Forelimb muscle (tissue), 1 donor: ENCODE measurements around the gene PSG7. TPM values are rescaled to one million over a fixed set of nuclear protein-coding genes. Genes with fewer than 3 reads are reported as not detected.

Experiments used
- polyA plus RNA-seq: library from polyadenylated mRNA; unstranded; fragments of 120-200 nt; gene quantifications from one replicate; pipeline ENCODE4 v1.2.1, GENCODE V29; 2013; ENCODE audit not compliant: insufficient read length

The PSG7 gene
- polyA plus RNA-seq, 1 donor: not detected

Other genes starting within 250 kb of the PSG7 start
- not detected for gene PSG3, start 196.7 kb downstream of the PSG7 start, polyA plus RNA-seq
- not detected for gene PSG8, start 171.5 kb downstream of the PSG7 start, polyA plus RNA-seq
- gene PSG1, start 57.5 kb downstream of the PSG7 start, polyA plus RNA-seq: 0.28 TPM
- gene PSG6, start 19.3 kb downstream of the PSG7 start, polyA plus RNA-seq: 0.16 TPM
- 0.83 TPM for gene PSG11, start 89.3 kb upstream of the PSG7 start, polyA plus RNA-seq
- 0.56 TPM for gene PSG2, start 145.5 kb upstream of the PSG7 start, polyA plus RNA-seq
- gene PSG5, start 249.3 kb upstream of the PSG7 start, polyA plus RNA-seq: 0.42 TPM